Nucleus accumbens (tissue), 56 donors: Measurements from ENCODE around the gene ZNF774.
A peak's percentile ranks its signal among the peaks of the same experiment; 100 is the strongest.
"Not testable (repeated sequence)": the region's sequence is repeated elsewhere in the genome, so short reads cannot be mapped to it uniquely, and the experiment has no call there.

ENCODE experiments used
- DNase-seq, 56 donors: peaks; one replicate each; lab custom pipeline; 2025; lab: John Stamatoyannopoulos, UW

ZNF774 gene

GRCh38 chr15:90352107-90352893 lies at the start of gene ZNF774:
Gene ZNF774, plus strand, starts transcription at chr15:90352284. Its CDS starts 2,377 bp downstream, at chr15:90354661.
- DNase-seq: peak; percentile 40 to 95 (median 83)

- not testable (repeated sequence) for DNase-seq
Observed at GRCh38 chr15:90305355-90305754, 46.7 kb upstream of the ZNF774 start.

- DNase-seq: no peak
Observed at GRCh38 chr15:90305932-90306331, 46.2 kb upstream of the ZNF774 start.

- peak in 16 of 56 donors; percentile 7 to 59 (median 22) for DNase-seq
Observed at GRCh38 chr15:90306560-90306959, 45.5 kb upstream of the ZNF774 start.

GRCh38 chr15:90307661-90308060 lies 44.4 kb upstream of the ZNF774 start:
- no peak for DNase-seq

- DNase-seq: no peak
Observed at GRCh38 chr15:90309020-90309419, 43.1 kb upstream of the ZNF774 start.

GRCh38 chr15:90315278-90315982 lies 36.7 kb upstream of the ZNF774 start:
- DNase-seq: peak in 30 of 56 donors; percentile 12 to 78 (median 42)

- no peak for DNase-seq
Observed at GRCh38 chr15:90316139-90316538, 35.9 kb upstream of the ZNF774 start.

- DNase-seq: no peak
Observed at GRCh38 chr15:90318591-90318990, 33.5 kb upstream of the ZNF774 start.

- peak in 55 of 56 donors; percentile 20 to 86 (median 66) for DNase-seq
Observed at GRCh38 chr15:90320062-90320884, 31.8 kb upstream of the ZNF774 start.

- DNase-seq: no peak
Observed at GRCh38 chr15:90320885-90321278, 31.2 kb upstream of the ZNF774 start.

- no peak for DNase-seq
Observed at GRCh38 chr15:90322538-90322937, 29.5 kb upstream of the ZNF774 start.

GRCh38 chr15:90325726-90326125 lies 26.4 kb upstream of the ZNF774 start:
- DNase-seq: no peak

- no peak for DNase-seq
Observed at GRCh38 chr15:90326441-90326840, 25.6 kb upstream of the ZNF774 start.

- no peak for DNase-seq
Observed at GRCh38 chr15:90327311-90327710, 24.8 kb upstream of the ZNF774 start.

GRCh38 chr15:90334304-90334731 lies 17.8 kb upstream of the ZNF774 start:
- DNase-seq: no peak

GRCh38 chr15:90336705-90337141 lies 15.4 kb upstream of the ZNF774 start:
- DNase-seq: peak in 7 of 56 donors; percentile 4 to 21 (median 7)

- no peak for DNase-seq
Observed at GRCh38 chr15:90337256-90337655, 14.8 kb upstream of the ZNF774 start.

GRCh38 chr15:90338532-90338931 lies 13.6 kb upstream of the ZNF774 start:
- no peak for DNase-seq

- DNase-seq: no peak
Observed at GRCh38 chr15:90340345-90340744, 11.7 kb upstream of the ZNF774 start.

- no peak for DNase-seq
Observed at GRCh38 chr15:90343302-90343790, 8.7 kb upstream of the ZNF774 start.
